ENCODE results near the gene ZBTB7B. TPM values are rescaled to one million over a fixed set of nuclear protein-coding genes. Genes with fewer than 3 reads are reported as not detected.

ZBTB7B gene
- total RNA-seq, 2 experiments from 2014 or later: 16.3 to 23.2 TPM

GRCh38 chr1:155061381-155062150 is 59.0 kb downstream of the ZBTB7B start:
- Histone ChIP-seq H4K20me1 (ENCODE audit: insufficient read depth, low read length) (no peaks in the 10 kb centered on the region), H3K79me2 (ENCODE audit: insufficient read depth, low read depth, low read length) (peaks cover 7% of the 10 kb centered on the region; the same call in 1 of the 2 replicates), H3K36me3 (ENCODE audit: insufficient read depth, low read length) (peaks cover 16% of the 10 kb centered on the region; the same call in 1 of the 2 replicates), H3K4me2 (ENCODE audit: low read length) (peak overlapping the region; percentile 90), H3K9me3 (ENCODE audit: low read length) (no peaks in the 10 kb centered on the region), H2AFZ (ENCODE audit: low read length) (peak overlapping the region; percentile 44; the same call in 1 of the 2 replicates), H3K4me3 (ENCODE audit: low read depth, low read length, poor library complexity, severe bottlenecking) (peak overlapping the region; percentile 84), H3K27ac (ENCODE audit: low read depth, low read length, poor library complexity, severe bottlenecking) (peak overlapping the region; percentile 29), H3K9me2 (ENCODE audit: insufficient read depth, low read length) (no peaks in the 10 kb centered on the region), H3K4me1 (ENCODE audit: insufficient read depth, low read length, poor library complexity, severe bottlenecking) (peaks cover 32% of the 10 kb centered on the region)
- CTCF ChIA-PET (ENCODE audit: unreplicated experiment): interaction anchor here (0.5 to 1.5 kb wide), 7 partner anchors 8 to 170 kb away, joined by 3 to 6 read pairs (median 4); partner anchors contain the start of genes ADAM15, FLAD1 and LENEP
- peak; percentile 92 for TF ChIP-seq CTCF (conservative IDR thresholded peaks at IDR 0.05; ENCODE audit: low read length)
- TF ChIP-seq EZH2phosphoT487 (IDR thresholded peaks at IDR 0.05; ENCODE audit: borderline replicate concordance, low read depth, low read length): no peak
- POLR2A ChIA-PET: interaction anchor here (1.0 kb wide), 1 partner anchor 9 kb away, joined by 6 read pairs; no protein-coding TSS in a partner anchor
- DNase-seq (ENCODE audit: low spot score): peak; percentile 97
- intact Hi-C loops (cut with micrococcal nuclease; ENCODE audit: unreplicated experiment): loop anchor here (1.0 to 5.0 kb wide), 10 partner anchors 17 to 503 kb away; partner anchors contain the start of genes ADAR, FLAD1, PYGO2 and UBE2Q1
- BruUV-seq (replicated peaks): no TSS peak

- Histone ChIP-seq H3K4me1 (ENCODE audit: insufficient read depth, low read length, poor library complexity, severe bottlenecking) (peaks cover 32% of the 10 kb centered on the region), H2AFZ (ENCODE audit: low read length) (peak overlapping the region; percentile 44; the same call in 1 of the 2 replicates), H3K9me3 (ENCODE audit: low read length) (no peaks in the 10 kb centered on the region), H3K36me3 (ENCODE audit: insufficient read depth, low read length) (peaks cover 10% of the 10 kb centered on the region; the same call in 1 of the 2 replicates), H3K79me2 (ENCODE audit: insufficient read depth, low read depth, low read length) (peaks cover 7% of the 10 kb centered on the region; the same call in 1 of the 2 replicates), H3K4me3 (ENCODE audit: low read depth, low read length, poor library complexity, severe bottlenecking) (peak overlapping the region; percentile 84), H4K20me1 (ENCODE audit: insufficient read depth, low read length) (no peaks in the 10 kb centered on the region), H3K27ac (ENCODE audit: low read depth, low read length, poor library complexity, severe bottlenecking) (peak overlapping the region; percentile 29), H3K9me2 (ENCODE audit: insufficient read depth, low read length) (no peaks in the 10 kb centered on the region), H3K4me2 (ENCODE audit: low read length) (peak overlapping the region; percentile 90)
- TF ChIP-seq CTCF (conservative IDR thresholded peaks at IDR 0.05; ENCODE audit: low read length): no peak
- no peak for TF ChIP-seq EZH2phosphoT487 (IDR thresholded peaks at IDR 0.05; ENCODE audit: borderline replicate concordance, low read depth, low read length)
- peak; percentile 78 for DNase-seq (ENCODE audit: low spot score)
- POLR2A ChIA-PET: interaction anchor here (1.5 kb wide), 1 partner anchor 13 kb away, joined by 4 read pairs; no protein-coding TSS in a partner anchor
- CTCF ChIA-PET (ENCODE audit: unreplicated experiment): interaction anchor here (0.7 to 1.5 kb wide), 6 partner anchors 9 to 118 kb away, joined by 3 to 6 read pairs (median 4); partner anchors contain the start of genes ADAM15, FLAD1 and LENEP
- intact Hi-C loops (cut with micrococcal nuclease; ENCODE audit: unreplicated experiment): loop anchor here (1.0 to 5.0 kb wide), 7 partner anchors 22 to 455 kb away; partner anchors contain the start of genes ADAR, FLAD1 and PYGO2
- BruUV-seq (replicated peaks): no TSS peak
Measured at GRCh38 chr1:155062151-155062686, 59.6 kb downstream of the ZBTB7B start.

Measured in OCI-LY7 (cell line).